HL-60/S4 treated with retinoic acid at 250 ng/mL for 4 days and 3 days (cell line): ENCODE results near the gene ZNF512B.
"Not testable (repeated sequence)": the region's sequence is repeated elsewhere in the genome, so short reads cannot be mapped to it uniquely, and the experiment has no call there.

Experiments
- in situ Hi-C: fragments of 300-500 bp; cut with MboI; formaldehyde crosslinking; loops from 2 replicates; pipeline ENCODE4 v1.7.0; 2022; ENCODE audit warnings: low sequenced_read_pairs

ZNF512B gene

GRCh38 chr20:63978319-63979228 lies 8.8 kb upstream of the ZNF512B start:
- in situ Hi-C loops = no loop called here

GRCh38 chr20:63977739-63978276 lies 8.1 kb upstream of the ZNF512B start:
- in situ Hi-C loops = no loop called here

- in situ Hi-C loops = no loop called here
Measured at GRCh38 chr20:63976980-63977738, 7.4 kb upstream of the ZNF512B start.

- in situ Hi-C loops = not testable (repeated sequence)
Measured at GRCh38 chr20:63976511-63976910, 6.8 kb upstream of the ZNF512B start.

- in situ Hi-C loops = no loop called here
Measured at GRCh38 chr20:63974402-63975200, 4.9 kb upstream of the ZNF512B start.

GRCh38 chr20:63973636-63974401 lies 4.1 kb upstream of the ZNF512B start:
- in situ Hi-C loops = no loop called here

- in situ Hi-C loops = no loop called here
Measured at GRCh38 chr20:63973160-63973479, 3.4 kb upstream of the ZNF512B start.

GRCh38 chr20:63972312-63973159 lies 2.8 kb upstream of the ZNF512B start:
- in situ Hi-C loops = no loop called here

GRCh38 chr20:63971960-63972311 lies 2.2 kb upstream of the ZNF512B start:
- in situ Hi-C loops = not testable (repeated sequence)

- in situ Hi-C loops = no loop called here
Measured at GRCh38 chr20:63970714-63971431, 1.1 kb upstream of the ZNF512B start.

GRCh38 chr20:63968928-63969760 lies 586 bp downstream of the ZNF512B start:
- in situ Hi-C loops = no loop called here

- in situ Hi-C loops = no loop called here
Measured at GRCh38 chr20:63968136-63968927, 1.4 kb downstream of the ZNF512B start.

GRCh38 chr20:63967330-63968135 lies 2.2 kb downstream of the ZNF512B start:
- in situ Hi-C loops = no loop called here

- in situ Hi-C loops = no loop called here
Measured at GRCh38 chr20:63966944-63967322, 2.8 kb downstream of the ZNF512B start.

- in situ Hi-C loops = no loop called here
Measured at GRCh38 chr20:63966172-63966943, 3.4 kb downstream of the ZNF512B start.

GRCh38 chr20:63964412-63964811 lies 5.3 kb downstream of the ZNF512B start:
- in situ Hi-C loops = no loop called here
